ENCODE results near the gene FLRT1.

Gene FLRT1

GRCh38 chr11:64084146-64084950, 48.6 kb downstream of the FLRT1 start:
- DNase-seq (ENCODE audit: low read depth in 2 of 3, low spot score in 1 of 3): no peak

- no peak for DNase-seq (ENCODE audit: low read depth in 2 of 3, low spot score in 1 of 3)
Observed at GRCh38 chr11:64084951-64085710, 49.4 kb downstream of the FLRT1 start.
